ENCODE results near the gene ABCF1. TPM values are rescaled to one million over a fixed set of nuclear protein-coding genes. Genes with fewer than 3 reads are reported as not detected.
A peak's percentile ranks its signal among the peaks of the same experiment; 100 is the strongest.

The ABCF1 gene
- total RNA-seq, 1 experiment from 2014 or later = 101 TPM

DNA sequence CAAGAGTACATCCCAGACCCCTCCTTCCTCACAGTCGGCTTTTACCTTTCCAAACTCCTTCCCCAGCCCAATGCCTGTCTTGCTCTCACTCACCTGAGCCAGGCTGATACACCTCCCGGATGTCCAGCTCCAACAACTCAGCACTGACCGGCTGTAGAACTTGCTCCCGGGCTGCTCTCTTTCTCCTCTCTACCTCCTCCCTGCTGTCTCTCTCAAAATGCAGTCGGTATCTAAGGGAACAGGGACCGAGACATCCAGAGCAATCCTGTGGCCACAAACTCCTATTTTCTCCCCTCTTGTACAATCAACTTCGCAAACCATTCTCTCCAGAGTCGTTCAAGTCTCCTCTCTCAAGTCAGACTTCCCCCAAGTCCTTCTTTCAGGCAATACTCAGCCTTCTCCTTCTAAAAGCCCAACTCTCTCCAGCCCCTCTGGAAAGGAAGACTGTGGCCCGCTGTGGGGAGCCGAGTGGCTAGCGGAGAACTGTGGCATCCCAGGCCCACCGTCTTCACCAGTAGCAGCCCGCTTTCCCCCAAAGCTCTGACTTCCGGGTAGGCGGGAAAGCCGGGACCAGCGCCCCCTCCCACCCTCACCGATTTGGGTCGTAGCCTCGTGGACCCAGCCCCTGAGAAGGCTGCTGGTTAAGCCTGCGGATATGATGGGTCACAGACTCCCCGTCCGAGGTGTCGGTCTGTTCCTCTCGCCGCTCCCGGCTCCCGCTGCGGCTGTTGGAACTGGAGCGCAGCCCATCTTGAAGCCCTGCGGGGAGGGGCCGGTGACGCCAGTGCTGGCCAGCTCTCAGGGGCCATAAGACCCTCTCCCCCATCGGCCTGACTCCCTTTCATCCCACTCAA lies 16.1 kb upstream of the ABCF1 start (continued):
- TF ChIP-seq, protein P1, sequence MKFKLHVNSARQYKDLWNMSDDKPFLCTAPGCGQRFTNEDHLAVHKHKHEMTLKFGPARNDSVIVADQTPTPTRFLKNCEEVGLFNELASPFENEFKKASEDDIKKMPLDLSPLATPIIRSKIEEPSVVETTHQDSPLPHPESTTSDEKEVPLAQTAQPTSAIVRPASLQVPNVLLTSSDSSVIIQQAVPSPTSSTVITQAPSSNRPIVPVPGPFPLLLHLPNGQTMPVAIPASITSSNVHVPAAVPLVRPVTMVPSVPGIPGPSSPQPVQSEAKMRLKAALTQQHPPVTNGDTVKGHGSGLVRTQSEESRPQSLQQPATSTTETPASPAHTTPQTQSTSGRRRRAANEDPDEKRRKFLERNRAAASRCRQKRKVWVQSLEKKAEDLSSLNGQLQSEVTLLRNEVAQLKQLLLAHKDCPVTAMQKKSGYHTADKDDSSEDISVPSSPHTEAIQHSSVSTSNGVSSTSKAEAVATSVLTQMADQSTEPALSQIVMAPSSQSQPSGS (CRISPR knock-in tag; IDR thresholded peaks at IDR 0.05; ENCODE audit: borderline replicate concordance, low read depth) = no peak
- TF ChIP-seq, protein P2, sequence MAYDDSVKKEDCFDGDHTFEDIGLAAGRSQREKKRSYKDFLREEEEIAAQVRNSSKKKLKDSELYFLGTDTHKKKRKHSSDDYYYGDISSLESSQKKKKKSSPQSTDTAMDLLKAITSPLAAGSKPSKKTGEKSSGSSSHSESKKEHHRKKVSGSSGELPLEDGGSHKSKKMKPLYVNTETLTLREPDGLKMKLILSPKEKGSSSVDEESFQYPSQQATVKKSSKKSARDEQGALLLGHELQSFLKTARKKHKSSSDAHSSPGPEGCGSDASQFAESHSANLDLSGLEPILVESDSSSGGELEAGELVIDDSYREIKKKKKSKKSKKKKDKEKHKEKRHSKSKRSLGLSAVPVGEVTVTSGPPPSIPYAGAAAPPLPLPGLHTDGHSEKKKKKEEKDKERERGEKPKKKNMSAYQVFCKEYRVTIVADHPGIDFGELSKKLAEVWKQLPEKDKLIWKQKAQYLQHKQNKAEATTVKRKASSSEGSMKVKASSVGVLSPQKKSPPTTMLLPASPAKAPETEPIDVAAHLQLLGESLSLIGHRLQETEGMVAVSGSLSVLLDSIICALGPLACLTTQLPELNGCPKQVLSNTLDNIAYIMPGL (CRISPR knock-in tag; IDR thresholded peaks at IDR 0.05) = no peak
- TF ChIP-seq NFYB (CRISPR knock-in tag; conservative IDR thresholded peaks at IDR 0.05; ENCODE audit: low read depth) = no peak
- no peak for TF ChIP-seq ZNF138 (CRISPR knock-in tag; conservative IDR thresholded peaks at IDR 0.05)
- TF ChIP-seq, protein P3, sequence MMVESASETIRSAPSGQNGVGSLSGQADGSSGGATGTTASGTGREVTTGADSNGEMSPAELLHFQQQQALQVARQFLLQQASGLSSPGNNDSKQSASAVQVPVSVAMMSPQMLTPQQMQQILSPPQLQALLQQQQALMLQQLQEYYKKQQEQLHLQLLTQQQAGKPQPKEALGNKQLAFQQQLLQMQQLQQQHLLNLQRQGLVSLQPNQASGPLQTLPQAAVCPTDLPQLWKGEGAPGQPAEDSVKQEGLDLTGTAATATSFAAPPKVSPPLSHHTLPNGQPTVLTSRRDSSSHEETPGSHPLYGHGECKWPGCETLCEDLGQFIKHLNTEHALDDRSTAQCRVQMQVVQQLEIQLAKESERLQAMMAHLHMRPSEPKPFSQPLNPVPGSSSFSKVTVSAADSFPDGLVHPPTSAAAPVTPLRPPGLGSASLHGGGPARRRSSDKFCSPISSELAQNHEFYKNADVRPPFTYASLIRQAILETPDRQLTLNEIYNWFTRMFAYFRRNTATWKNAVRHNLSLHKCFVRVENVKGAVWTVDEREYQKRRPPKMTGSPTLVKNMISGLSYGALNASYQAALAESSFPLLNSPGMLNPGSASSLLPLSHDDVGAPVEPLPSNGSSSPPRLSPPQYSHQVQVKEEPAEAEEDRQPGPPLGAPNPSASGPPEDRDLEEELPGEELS (CRISPR knock-in tag; IDR thresholded peaks at IDR 0.05) = 0 out of 2 replicates have a peak, but pooled peaks have one; percentile 12
- TF ChIP-seq ZNF416 (CRISPR knock-in tag; IDR thresholded peaks at IDR 0.05) = no peak
- TF ChIP-seq, protein P4, sequence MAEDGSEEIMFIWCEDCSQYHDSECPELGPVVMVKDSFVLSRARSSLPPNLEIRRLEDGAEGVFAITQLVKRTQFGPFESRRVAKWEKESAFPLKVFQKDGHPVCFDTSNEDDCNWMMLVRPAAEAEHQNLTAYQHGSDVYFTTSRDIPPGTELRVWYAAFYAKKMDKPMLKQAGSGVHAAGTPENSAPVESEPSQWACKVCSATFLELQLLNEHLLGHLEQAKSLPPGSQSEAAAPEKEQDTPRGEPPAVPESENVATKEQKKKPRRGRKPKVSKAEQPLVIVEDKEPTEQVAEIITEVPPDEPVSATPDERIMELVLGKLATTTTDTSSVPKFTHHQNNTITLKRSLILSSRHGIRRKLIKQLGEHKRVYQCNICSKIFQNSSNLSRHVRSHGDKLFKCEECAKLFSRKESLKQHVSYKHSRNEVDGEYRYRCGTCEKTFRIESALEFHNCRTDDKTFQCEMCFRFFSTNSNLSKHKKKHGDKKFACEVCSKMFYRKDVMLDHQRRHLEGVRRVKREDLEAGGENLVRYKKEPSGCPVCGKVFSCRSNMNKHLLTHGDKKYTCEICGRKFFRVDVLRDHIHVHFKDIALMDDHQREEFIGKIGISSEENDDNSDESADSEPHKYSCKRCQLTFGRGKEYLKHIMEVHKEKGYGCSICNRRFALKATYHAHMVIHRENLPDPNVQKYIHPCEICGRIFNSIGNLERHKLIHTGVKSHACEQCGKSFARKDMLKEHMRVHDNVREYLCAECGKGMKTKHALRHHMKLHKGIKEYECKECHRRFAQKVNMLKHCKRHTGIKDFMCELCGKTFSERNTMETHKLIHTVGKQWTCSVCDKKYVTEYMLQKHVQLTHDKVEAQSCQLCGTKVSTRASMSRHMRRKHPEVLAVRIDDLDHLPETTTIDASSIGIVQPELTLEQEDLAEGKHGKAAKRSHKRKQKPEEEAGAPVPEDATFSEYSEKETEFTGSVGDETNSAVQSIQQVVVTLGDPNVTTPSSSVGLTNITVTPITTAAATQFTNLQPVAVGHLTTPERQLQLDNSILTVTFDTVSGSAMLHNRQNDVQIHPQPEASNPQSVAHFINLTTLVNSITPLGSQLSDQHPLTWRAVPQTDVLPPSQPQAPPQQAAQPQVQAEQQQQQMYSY (CRISPR knock-in tag; IDR thresholded peaks at IDR 0.05) = no peak
- no peak for TF ChIP-seq KAT7 (CRISPR knock-in tag; IDR thresholded peaks at IDR 0.05; ENCODE audit: borderline replicate concordance)
- TF ChIP-seq IRF2 (CRISPR knock-in tag; IDR thresholded peaks at IDR 0.05; ENCODE audit: borderline replicate concordance, low read depth) = no peak

DNA sequence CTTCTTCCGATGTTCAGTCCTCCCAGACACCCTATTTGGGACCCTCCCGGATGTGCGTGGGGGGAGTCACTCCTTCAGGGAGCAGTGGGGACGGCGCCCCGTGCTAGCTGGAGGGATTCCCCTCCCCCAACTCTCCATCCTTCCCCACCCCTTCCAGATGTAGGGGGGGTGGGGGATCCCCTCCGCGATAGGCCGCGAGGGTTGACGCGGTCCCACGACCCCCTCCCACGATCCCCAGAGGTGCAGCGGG lies 15.5 kb upstream of the ABCF1 start:
- ChIA-PET POLR2A (interaction anchor here (1.0 to 1.4 kb wide), 3 partner anchors 15 to 132 kb away, joined by 3 to 7 read pairs (median 5); partner anchors contain the start of gene ABCF1), CTCF (interaction anchor here (1.2 to 3.4 kb wide), 7 partner anchors 10 to 175 kb away, joined by 3 to 38 read pairs (median 6); partner anchors contain the start of gene ABCF1)
- H3K4me1 Mint-ChIP-seq = peaks cover 20% of the 10 kb centered on the region
- TF ChIP-seq TEAD1 (CRISPR knock-in tag; IDR thresholded peaks at IDR 0.05) (no peak), ETV6 (CRISPR knock-in tag; IDR thresholded peaks at IDR 0.05) (no peak; the same call in 1 of the 2 replicates), ELF4 (CRISPR knock-in tag; IDR thresholded peaks at IDR 0.05; ENCODE audit: low read depth) (no peak)
- peak overlapping the region; percentile 69 for H3K27ac Mint-ChIP-seq
- H3K36me3 Mint-ChIP-seq = peaks cover 42% of the 10 kb centered on the region
- no peaks in the 10 kb centered on the region for H3K9me3 Mint-ChIP-seq
- peak overlapping the region; percentile 92 for H3K4me3 Mint-ChIP-seq
- ATAC-seq (no peak), DNase-seq (ENCODE audit: low spot score) (no peak)
- no peaks in the 10 kb centered on the region for H3K27me3 Mint-ChIP-seq (ENCODE audit: low read depth)
